ENCODE measurements around the gene TMEFF2. TPM values are rescaled to one million over a fixed set of nuclear protein-coding genes. Genes with fewer than 3 reads are reported as not detected.

TMEFF2 gene
- total RNA-seq, 1 donor from 2014 or later = not detected

- Histone ChIP-seq H3K4me1 (peaks cover 11% of the 10 kb centered on the region), H3K36me3 (no peaks in the 10 kb centered on the region), H3K27me3 (no peaks in the 10 kb centered on the region), H3K4me3 (no peak overlapping the region), H3K27ac (no peak overlapping the region), H3K9me3 (no peaks in the 10 kb centered on the region)
- no peak for TF ChIP-seq CTCF (IDR thresholded peaks at IDR 0.05)
- intact Hi-C loops (cut with DNase I) = no loop called here
- ATAC-seq (no peak), DNase-seq (no peak)
Measured at GRCh38 chr2:191954451-191954850, 240.3 kb downstream of the TMEFF2 start.

- H3K4me3 ChIP-seq = no peak overlapping the region
- intact Hi-C loops (cut with DNase I) = no loop called here
- H3K9me3 ChIP-seq = no peaks in the 10 kb centered on the region
- ATAC-seq = no peak
- no peaks in the 10 kb centered on the region for H3K27me3 ChIP-seq
- no peak for TF ChIP-seq CTCF (IDR thresholded peaks at IDR 0.05)
- H3K4me1 ChIP-seq = no peaks in the 10 kb centered on the region
- H3K27ac ChIP-seq = no peak overlapping the region
- no peak for DNase-seq
- H3K36me3 ChIP-seq = no peaks in the 10 kb centered on the region
Measured at GRCh38 chr2:191952515-191953270, 242.0 kb downstream of the TMEFF2 start.

GRCh38 chr2:191951832-191952231 lies 242.9 kb downstream of the TMEFF2 start:
- H3K36me3 ChIP-seq = no peaks in the 10 kb centered on the region
- ATAC-seq (no peak), DNase-seq (no peak)
- no peaks in the 10 kb centered on the region for H3K4me1 ChIP-seq
- intact Hi-C loops (cut with DNase I) = no loop called here
- no peaks in the 10 kb centered on the region for H3K27me3 ChIP-seq
- no peak for TF ChIP-seq CTCF (IDR thresholded peaks at IDR 0.05)
- no peak overlapping the region for H3K4me3 ChIP-seq
- H3K27ac ChIP-seq = no peak overlapping the region
- H3K9me3 ChIP-seq = no peaks in the 10 kb centered on the region

- TF ChIP-seq CTCF (IDR thresholded peaks at IDR 0.05) = no peak
- Histone ChIP-seq H3K36me3 (no peaks in the 10 kb centered on the region), H3K9me3 (no peaks in the 10 kb centered on the region), H3K4me1 (no peaks in the 10 kb centered on the region), H3K27ac (no peak overlapping the region), H3K4me3 (no peak overlapping the region), H3K27me3 (no peaks in the 10 kb centered on the region)
- intact Hi-C loops (cut with DNase I) = no loop called here
- ATAC-seq (no peak), DNase-seq (no peak)
Measured at GRCh38 chr2:191951376-191951775, 243.4 kb downstream of the TMEFF2 start.

- Histone ChIP-seq H3K27me3 (no peaks in the 10 kb centered on the region), H3K4me3 (no peak overlapping the region), H3K9me3 (no peaks in the 10 kb centered on the region), H3K4me1 (no peaks in the 10 kb centered on the region), H3K36me3 (no peaks in the 10 kb centered on the region), H3K27ac (no peak overlapping the region)
- DNase-seq (no peak), ATAC-seq (no peak)
- no peak for TF ChIP-seq CTCF (IDR thresholded peaks at IDR 0.05)
- intact Hi-C loops (cut with DNase I) = no loop called here
Measured at GRCh38 chr2:191950132-191950874, 244.4 kb downstream of the TMEFF2 start.
